GM21390 (cell line): ENCODE measurements around the gene B3GLCT.

ENCODE experiments used
- ATAC-seq: cut with Tn5 transposase; IDR thresholded peaks from one replicate; pipeline ENCODE4 v1.9.1; 2021; ENCODE audit not compliant: unreplicated experiment

B3GLCT gene

DNA sequence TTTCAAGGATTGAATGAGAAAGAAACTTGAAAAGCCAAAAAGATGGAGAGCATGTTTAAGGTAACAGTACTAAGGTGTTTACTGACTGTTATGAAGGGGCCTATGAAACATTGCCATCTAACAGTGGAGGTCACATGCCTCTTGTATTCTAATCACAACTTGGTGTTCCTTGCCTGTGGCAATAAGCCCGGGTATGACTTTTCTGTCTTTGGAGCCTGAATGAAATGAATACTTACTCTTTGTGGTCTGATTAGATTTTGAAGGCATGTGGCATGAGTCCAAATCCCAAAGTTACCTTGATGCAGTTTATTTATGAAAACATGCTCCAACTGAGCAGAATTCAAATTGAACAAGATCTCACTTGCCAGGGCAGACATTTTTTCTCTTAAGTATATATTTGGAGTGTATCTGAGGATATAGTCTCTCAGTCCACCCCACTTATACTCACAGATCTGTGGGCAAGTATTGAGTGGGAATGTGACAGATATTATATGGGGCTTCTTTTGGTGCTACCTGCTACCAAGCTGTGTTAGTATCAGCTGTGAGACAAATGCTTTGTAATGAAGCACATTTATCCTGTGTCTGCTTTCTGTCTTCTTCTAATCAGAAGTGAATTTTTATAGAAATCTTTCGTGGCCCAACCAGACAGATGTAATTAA lies 67.5 kb downstream of the B3GLCT start:
- no peak for ATAC-seq

DNA sequence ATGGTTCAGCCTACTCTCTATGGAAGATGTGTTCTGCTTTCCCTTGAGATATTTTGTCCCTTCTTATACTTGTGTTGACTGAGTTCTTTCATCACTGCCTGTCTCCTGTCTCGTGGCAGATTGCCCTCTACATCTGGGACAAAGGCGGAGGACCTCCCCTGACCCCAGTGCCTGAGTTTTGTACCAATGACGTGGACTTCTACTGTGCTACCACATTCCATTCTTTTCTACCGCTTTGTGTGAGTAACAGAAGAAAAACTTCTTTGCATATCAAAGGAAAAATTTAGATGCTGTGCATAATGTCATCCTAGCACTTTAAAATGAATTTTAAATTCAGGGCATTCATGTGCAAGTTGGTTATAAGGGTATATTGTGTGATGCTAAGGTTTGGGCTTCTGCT lies 74.6 kb downstream of the B3GLCT start:
- ATAC-seq, result no peak

DNA sequence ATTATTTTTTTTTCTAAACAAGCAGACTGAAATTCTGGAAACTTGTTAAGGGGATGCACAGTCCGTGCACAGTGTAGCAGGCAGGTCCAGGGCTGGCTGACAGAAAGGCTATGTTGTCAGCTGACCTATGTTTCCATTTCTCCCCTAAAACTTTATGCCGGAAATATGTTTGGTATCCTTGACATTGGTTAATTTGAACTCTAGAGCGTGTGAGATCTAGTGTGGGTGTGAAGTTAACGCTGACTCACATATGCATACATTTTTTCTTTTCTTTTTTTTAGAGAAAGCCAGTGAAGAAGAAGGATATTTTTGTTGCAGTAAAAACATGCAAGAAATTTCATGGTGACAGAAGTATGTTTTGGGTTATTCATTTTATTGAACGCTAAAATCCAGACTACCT lies 76.6 kb downstream of the B3GLCT start:
- ATAC-seq, result no peak

DNA sequence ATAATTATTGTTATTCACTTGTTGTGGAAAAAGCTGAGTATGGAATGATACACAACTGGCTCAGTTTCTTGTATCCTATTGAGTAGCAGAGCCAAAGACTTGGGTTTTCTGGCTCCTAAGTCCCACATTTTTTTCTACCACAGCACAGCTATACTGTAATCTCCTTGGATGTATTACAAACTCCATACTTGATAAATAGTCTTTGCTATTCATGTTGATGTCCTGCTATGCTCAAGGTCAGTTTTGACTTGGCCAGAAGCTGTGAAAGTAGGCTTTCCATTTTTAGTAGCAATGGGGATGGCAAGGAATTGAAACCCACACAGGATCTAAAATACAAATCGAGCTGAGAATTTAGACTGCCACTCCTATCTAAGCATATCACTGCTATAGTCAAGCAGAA lies 79.1 kb downstream of the B3GLCT start:
- ATAC-seq, result no peak

DNA sequence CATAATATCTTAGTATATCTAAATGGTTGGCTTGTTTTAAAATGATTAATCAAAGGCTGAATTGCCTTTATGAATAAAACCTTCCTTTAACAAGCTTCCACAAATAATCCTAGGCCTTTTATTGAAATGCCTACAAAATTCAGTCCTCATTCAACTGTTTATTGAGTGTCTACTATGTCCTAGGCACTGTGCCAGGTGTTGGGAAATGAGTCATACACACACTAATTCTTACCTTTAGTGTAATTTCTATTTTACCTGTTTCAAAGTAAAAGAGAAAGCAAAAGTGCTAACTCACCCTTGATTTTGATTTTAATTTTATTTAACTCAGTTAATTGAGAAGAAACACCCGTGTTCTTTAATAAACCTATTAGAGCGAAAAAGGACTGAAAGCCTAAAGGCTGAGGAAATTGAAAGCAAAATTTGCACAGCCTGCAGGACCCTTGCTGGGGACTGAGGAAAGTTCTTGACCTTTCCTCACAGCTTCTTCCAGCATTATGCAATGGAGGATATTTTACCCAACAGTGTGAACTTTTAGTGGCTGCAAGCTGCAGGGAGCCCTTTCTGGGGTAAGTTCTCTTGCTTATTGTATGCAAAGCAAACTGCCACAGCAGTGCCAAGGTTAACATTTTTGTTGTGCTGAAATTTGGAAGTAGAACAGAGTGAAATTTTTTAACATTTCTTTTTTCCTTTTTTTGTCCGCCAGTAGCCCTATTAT lies 83.1 kb downstream of the B3GLCT start:
- ATAC-seq, result no peak

DNA sequence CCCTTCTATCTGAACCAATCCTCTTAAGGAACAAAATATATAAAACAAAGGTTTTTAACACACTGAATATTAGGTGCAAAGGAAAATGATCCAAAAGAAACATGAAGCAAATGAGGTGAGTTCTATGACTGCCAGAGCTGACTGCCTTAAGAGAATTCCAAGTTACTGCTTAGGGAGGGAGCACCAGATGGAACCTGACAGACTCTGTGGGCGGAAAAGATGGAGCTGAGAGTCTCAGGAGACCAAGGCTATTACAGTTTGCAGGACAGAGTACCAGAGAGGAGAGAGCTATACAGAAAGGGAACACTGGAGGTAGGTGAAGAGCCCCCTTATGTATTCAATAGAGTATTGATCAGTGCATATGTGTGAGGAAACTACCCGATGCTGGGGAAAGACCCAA lies 87.2 kb downstream of the B3GLCT start:
- no peak for ATAC-seq

DNA sequence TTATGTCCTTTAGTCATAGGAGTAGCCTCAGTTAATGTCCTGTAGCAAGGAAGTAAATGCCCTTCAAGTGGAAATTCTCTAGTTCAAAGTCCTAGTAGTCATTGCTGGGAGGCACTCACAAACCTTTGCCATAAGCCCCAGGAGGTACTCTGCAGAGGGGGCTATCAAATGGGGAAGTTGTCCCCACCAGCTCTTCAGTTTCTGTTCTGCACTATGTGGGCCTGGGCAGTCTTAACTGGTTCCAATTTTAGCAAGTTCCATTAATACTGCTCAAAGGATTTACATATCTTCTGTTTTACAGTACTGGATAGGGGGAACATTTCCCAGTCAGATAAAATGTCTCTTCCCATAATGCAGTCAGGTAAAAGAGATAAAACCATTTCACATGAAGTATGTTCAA lies 101.3 kb downstream of the B3GLCT start:
- no peak for ATAC-seq

DNA sequence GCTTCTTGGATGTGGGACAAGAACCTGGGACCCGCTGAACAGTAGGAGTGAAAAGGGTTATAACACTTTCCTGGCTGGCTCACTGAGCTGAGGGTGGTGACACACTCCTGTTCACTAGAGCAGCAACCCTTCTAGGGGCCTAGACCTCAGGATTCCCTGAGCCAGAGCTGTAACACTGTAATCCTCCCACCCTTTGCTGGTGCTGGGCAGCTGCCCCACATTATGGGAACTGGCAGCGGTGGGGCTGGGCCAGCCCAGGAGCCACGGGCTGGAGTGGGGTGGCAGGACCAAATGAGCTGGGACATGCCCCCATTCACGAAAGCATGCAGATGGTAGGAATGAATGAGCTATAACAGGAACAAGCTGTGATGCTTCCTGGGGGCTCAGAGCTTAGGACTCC lies 110.6 kb downstream of the B3GLCT start:
- ATAC-seq, result no peak

DNA sequence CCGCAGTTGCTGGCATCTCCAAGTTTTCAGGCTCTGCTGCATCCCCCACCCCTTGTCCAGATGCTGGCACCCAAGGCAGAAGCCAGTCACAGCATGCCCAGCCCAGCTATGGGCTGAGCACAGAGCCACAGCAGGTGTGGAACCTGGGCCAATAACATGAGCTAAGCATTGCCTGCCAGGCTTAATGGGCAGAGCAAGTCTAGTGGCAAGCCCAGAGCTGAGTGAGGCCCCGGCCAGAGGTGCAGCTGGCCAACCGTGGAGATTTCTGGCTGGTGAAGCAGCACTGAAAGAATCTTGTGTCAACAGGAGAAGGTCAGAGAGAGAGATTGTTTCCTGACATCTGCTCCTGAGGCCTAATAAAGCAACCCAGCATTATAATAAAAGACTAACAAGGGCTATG lies 111.0 kb downstream of the B3GLCT start:
- ATAC-seq, result no peak

DNA sequence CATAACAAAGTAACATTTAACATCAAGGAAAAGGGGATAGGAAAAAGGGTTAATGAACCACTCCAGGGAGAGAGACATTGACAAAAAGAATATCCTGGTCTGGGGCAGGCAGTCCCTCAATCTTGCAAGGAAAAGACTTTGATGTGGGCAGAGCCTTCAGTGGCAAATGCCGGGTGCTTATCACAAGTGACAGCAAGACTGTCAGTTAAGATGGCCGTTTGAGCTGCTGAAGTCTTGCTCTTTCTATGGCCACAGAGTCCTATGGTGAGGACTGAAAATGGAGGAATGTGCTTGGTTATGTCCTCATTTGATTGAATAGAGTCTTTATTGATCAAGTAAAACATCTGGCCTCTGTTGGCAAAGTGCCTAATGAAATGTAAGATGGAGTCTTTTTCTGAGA lies 112.1 kb downstream of the B3GLCT start:
- no peak for ATAC-seq

DNA sequence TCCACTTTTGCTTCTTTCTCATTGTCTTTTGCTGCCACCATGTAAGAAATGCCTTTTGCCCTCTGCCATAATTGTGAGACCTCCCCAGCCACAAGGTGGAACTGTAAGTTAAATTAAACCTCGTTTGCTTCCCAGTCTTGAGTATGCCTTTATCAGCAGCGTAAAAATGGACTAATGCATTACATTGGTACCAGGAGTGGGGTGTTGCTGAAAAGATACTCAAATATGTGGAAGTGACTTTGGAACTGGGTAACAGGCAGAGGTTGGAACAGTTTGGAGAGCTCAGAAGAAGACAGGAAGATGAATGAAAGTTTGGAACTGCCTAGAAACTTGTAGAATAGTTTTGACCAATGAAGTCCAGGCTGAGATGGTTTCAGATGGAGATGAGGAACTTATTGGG lies 115.2 kb downstream of the B3GLCT start:
- no peak for ATAC-seq

DNA sequence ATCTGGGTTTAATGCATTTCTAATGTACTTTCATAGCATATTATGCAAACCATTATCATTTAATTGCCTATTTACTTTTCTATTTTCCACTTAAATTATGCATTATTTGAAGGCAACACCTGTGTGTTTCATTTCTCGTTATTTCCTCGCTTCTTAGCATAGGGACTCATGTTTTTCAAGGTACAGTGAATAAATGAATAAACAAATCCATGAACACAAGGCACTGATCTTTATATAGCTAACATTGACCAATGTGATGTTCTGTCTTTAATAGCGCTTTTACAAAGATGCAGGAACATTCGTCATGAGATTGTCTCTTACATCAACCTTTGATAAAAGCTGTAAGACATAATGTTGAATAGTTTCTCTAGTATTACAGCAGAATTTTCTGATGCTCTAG lies 121.2 kb downstream of the B3GLCT start:
- ATAC-seq, result no peak

DNA sequence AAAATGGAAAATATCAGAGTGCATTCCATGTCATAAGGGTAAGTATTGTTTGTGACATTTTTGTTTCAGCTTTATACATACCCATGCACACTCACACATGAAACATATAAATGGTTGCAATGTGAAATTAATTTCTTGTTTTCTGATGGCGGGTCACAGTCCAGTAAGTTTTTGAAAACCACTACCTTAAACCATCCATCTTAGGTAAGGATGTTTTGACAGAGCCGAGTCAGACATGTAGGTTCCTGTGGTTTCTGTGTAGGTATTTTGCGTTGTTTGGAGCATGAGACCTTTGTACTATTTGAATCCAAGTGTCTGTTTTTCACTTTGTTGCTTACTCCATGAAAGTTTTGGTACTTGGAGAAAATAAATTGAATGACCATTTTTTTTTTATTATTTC lies 121.7 kb downstream of the B3GLCT start:
- ATAC-seq, result no peak

DNA sequence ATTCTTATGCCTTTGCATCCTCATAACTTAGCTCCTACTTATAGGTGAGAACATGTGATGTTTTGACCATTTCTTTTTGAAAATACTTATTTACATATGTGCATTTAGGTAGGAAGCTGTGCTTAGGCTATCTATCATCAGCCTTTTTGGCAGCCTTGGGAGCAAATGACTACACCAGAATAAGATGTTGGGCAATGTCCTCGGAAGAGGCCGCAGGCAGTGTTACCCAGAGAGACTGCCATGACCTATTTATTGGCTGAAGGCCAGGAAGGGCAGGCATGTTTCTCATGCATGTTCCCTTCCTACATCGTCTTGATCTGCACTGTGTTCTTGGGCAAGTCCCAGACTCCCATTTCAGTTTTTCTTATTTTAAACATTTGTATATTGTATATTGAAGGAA lies 122.3 kb downstream of the B3GLCT start:
- no peak for ATAC-seq

DNA sequence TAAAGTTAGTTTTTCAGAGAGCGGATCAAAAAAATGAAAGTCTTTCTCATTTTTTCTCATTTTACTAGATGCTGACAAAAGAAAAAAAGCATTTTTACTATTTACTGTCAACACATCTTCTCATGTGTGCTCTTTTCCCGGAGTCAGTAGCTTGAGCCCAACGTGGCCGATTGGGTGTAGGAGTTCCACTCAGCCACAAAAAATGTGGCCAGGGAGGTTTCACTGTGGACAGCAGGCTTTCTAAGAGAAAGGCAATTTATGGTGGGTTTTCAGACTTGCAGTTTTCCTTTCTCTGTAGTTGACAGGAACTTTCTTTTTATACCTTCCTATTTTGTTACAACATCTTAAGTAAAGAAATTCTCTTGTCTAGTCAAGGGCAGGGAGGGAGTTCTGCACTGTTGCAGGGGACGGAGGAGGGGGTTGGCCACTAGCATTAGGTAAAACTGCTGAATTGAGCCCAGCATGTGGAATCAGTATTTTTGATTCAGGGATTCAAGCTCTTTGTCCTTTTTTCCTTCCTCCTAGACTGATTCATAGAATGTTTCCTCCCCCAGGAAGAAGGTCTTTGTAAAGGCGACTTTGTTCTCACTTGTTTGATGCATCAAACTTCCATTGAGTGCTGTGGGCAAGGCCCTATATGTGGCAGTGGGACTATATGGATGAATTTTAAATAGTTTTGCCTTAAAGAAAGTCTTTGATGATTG lies 123.1 kb downstream of the B3GLCT start:
- no peak for ATAC-seq

DNA sequence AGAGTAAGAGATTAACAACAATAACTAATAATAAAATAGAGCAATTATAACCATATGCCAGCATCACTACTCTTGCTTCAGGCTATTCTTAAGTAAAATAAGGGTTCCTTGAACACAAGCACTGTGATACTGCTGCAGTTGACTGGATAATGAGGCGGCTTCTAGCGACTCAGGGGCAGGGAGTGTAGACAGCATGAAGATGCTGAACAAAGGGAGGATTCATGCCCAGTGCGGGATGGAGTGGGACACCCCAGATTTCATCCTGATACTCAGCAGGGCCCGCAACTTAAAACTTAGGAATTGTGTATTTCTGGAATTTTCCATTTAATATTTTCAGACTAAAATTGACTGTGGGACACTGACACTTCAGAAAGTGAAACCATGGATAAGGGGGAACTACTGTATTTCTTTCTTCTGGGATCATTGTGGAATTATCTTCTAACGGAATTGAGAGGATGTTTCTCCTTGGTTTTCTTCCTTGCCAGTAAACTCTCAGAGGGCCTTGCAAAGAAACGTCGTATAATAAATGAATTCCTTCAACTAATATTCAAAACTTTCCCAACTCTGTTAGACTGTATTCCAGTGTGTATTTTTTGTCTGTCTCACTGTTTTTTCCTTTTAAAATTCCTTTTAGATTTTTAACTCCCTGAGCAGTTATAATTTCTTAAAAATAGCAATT lies 127.5 kb downstream of the B3GLCT start:
- ATAC-seq, result no peak

DNA sequence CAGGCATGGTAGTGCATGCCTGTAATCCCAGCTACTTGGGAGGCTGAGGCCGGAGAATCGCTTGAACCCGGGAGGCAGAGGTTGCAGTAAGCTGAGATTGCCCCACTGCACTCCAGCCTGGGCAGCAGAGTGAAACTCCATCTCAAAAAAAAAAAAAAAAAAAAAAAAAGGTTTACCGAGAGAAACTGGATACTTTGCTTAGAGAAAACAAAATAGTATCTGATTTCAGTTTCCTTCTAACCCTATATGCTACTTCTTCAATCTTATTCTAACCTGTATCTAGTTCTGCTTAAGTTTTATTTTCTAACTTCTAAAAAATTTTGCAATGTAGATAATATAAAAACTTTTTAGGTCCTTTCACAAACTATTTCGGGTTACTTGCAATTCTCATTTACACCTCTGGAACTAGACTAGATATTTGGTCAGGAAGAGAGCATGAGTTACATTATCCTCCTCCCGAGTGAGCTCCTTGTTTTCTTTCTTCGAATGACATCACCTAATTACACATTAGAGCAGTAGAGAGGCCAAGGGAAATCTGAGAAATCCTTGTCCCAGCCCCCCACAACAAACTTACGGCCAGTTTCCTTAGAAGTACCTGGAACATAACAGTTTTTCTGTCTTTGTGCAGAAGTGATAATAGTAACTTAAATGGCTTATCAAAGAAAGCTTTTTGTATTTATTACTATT lies 128.9 kb downstream of the B3GLCT start:
- no peak for ATAC-seq

DNA sequence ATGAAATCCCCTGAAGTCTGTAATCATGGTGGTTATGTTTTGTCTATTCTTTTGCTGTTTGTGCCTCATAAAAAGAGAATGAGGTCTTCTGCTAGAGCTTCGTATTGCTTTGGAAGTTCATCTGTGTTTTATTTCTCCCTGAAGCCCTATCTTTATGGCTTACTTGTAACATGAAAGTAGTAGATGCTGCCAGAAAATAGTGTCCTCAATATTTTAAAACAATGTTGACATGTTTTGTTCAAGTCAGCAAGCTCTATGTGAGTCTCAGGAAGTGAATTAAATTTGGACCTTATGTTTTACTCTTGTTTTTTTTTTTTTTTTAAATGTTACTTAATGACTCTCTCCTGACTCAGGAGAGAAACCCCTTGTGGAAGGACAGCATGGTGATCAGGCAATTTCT lies 130.5 kb downstream of the B3GLCT start:
- ATAC-seq, result no peak

DNA sequence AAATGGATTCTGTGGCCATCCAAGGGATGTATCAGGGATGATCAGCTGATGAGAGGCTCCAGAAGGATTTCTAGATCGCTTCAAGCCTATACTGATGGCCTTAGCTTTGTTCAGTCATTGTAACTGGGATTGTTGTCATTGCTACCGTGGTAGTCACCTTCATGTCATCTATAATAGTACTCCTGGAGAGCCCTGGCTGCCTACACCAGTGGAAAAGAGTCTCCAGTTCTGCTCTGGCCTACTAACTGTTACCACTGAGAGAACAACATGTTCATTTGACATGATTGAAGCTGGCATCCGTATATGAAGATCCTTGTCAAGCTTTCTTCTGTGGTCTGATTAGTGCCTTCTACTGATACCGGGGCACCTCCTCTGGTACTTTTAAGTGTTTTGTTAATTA lies 131.3 kb downstream of the B3GLCT start:
- no peak for ATAC-seq

DNA sequence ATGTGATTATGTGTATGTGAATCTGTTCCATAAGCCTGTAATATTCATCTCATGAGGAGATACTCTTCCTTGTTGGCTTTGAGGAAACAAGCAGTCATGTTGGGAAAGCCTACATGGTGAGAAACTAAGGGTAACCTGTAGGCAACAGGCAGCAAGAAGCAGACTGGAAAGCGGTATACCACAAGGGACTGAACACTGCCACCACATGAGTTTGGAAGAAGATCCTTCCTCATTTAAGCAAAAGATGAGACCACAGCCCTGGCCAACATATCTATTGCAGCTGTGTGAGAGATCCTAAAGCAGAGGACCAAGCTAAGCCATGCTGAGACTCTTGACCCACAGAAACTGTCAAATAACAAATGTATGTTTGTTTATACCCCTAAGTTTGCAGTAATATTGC lies 134.8 kb downstream of the B3GLCT start:
- ATAC-seq, result no peak

DNA sequence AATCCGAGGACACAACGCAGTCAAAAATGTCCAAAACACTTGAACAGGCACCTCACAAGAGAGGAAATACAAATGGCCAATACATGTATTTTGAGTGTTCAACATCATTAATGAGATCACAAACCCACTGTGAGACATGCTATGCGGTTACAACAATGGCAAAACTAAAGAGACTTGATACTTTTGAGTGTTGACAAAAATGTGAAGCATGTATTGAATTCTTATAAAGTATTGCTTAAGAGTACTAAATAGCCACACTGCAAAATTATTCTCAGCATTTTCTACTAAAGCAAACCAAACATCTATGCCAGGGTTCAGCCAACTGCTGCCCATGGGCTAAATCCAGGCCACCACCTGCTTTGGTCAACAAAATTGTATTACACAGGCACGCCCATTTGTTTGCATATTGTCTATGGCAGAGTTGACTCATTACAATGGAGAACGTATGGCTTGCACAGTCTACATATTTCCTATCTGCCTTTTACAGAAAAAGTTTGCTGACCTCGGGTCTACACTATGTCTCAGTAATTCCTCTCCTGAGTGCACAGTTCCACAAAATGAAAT lies 135.3 kb downstream of the B3GLCT start:
- no peak for ATAC-seq
